ENCODE results near the gene LAIR2. TPM values are rescaled to one million over a fixed set of nuclear protein-coding genes. Genes with fewer than 3 reads are reported as not detected.
A peak's percentile ranks its signal among the peaks of the same experiment; 100 is the strongest.

Gene LAIR2
- total and polyA plus RNA-seq, 2 experiments from 2014 or later: not detected

- H4K20me1 ChIP-seq (replicated peaks; ENCODE audit: insufficient read depth): no peaks in the 10 kb centered on the region; the same call in 1 of the 2 replicates
- Mint-ChIP-seq H3K4me3 (peak overlapping the region; percentile 58), H3K27ac (no peak overlapping the region), H3K27me3 (ENCODE audit: insufficient read depth, low read depth, poor library complexity) (peaks cover 31% of the 10 kb centered on the region), H3K9me3 (no peaks in the 10 kb centered on the region), H3K4me1 (peaks cover 21% of the 10 kb centered on the region), H3K36me3 (ENCODE audit: low read depth) (no peaks in the 10 kb centered on the region; the same call in 2 of the 3 replicates)
- H3K4me1 ChIP-seq (ENCODE audit: insufficient read depth): peaks cover 17% of the 10 kb centered on the region
- H3K36me3 ChIP-seq (ENCODE audit: insufficient read depth): no peaks in the 10 kb centered on the region
- DNase-seq (ENCODE audit: low spot score) (no peak), ATAC-seq (no peak)
- H2AFZ ChIP-seq: no peak overlapping the region
- H3F3A ChIP-seq (replicated peaks; ENCODE audit: low read depth): 0 out of 2 replicates have a peak, but pooled peaks cover 3% of the 10 kb centered on the region
- H3K9me2 ChIP-seq (ENCODE audit: insufficient read depth): no peaks in the 10 kb centered on the region
- peak overlapping the region; percentile 84 for H3K4me2 ChIP-seq
- H3K27ac ChIP-seq (ENCODE audit: low read depth): no peak overlapping the region
- TF ChIP-seq POLR2AphosphoS5 (IDR thresholded peaks at IDR 0.05; ENCODE audit: low read depth) (no peak), REST (IDR thresholded peaks at IDR 0.05; ENCODE audit: unreplicated experiment) (no peak), STAT1 (IDR thresholded peaks at IDR 0.05; ENCODE audit: unreplicated experiment) (no peak), ZNF114 (CRISPR knock-in tag; IDR thresholded peaks at IDR 0.05) (no peak), CTCF (conservative IDR thresholded peaks at IDR 0.05; ENCODE audit: low read depth in 2 of 2) (no peak), EZH2 (IDR thresholded peaks at IDR 0.05; ENCODE audit: low read depth, unreplicated experiment) (no peak), NANOG (IDR thresholded peaks at IDR 0.05; ENCODE audit: borderline replicate concordance) (no peak), EZH2phosphoT487 (IDR thresholded peaks at IDR 0.05; ENCODE audit: unreplicated experiment) (no peak), CREB1 (CRISPR knock-in tag; IDR thresholded peaks at IDR 0.05; ENCODE audit: low read depth) (no peak), ETS1 (IDR thresholded peaks at IDR 0.05) (no peak), JUNB (IDR thresholded peaks at IDR 0.05; ENCODE audit: unreplicated experiment) (no peak), ZNF331 (CRISPR knock-in tag; IDR thresholded peaks at IDR 0.05; ENCODE audit: low read depth) (no peak)
- TF ChIP-seq, protein P1, sequence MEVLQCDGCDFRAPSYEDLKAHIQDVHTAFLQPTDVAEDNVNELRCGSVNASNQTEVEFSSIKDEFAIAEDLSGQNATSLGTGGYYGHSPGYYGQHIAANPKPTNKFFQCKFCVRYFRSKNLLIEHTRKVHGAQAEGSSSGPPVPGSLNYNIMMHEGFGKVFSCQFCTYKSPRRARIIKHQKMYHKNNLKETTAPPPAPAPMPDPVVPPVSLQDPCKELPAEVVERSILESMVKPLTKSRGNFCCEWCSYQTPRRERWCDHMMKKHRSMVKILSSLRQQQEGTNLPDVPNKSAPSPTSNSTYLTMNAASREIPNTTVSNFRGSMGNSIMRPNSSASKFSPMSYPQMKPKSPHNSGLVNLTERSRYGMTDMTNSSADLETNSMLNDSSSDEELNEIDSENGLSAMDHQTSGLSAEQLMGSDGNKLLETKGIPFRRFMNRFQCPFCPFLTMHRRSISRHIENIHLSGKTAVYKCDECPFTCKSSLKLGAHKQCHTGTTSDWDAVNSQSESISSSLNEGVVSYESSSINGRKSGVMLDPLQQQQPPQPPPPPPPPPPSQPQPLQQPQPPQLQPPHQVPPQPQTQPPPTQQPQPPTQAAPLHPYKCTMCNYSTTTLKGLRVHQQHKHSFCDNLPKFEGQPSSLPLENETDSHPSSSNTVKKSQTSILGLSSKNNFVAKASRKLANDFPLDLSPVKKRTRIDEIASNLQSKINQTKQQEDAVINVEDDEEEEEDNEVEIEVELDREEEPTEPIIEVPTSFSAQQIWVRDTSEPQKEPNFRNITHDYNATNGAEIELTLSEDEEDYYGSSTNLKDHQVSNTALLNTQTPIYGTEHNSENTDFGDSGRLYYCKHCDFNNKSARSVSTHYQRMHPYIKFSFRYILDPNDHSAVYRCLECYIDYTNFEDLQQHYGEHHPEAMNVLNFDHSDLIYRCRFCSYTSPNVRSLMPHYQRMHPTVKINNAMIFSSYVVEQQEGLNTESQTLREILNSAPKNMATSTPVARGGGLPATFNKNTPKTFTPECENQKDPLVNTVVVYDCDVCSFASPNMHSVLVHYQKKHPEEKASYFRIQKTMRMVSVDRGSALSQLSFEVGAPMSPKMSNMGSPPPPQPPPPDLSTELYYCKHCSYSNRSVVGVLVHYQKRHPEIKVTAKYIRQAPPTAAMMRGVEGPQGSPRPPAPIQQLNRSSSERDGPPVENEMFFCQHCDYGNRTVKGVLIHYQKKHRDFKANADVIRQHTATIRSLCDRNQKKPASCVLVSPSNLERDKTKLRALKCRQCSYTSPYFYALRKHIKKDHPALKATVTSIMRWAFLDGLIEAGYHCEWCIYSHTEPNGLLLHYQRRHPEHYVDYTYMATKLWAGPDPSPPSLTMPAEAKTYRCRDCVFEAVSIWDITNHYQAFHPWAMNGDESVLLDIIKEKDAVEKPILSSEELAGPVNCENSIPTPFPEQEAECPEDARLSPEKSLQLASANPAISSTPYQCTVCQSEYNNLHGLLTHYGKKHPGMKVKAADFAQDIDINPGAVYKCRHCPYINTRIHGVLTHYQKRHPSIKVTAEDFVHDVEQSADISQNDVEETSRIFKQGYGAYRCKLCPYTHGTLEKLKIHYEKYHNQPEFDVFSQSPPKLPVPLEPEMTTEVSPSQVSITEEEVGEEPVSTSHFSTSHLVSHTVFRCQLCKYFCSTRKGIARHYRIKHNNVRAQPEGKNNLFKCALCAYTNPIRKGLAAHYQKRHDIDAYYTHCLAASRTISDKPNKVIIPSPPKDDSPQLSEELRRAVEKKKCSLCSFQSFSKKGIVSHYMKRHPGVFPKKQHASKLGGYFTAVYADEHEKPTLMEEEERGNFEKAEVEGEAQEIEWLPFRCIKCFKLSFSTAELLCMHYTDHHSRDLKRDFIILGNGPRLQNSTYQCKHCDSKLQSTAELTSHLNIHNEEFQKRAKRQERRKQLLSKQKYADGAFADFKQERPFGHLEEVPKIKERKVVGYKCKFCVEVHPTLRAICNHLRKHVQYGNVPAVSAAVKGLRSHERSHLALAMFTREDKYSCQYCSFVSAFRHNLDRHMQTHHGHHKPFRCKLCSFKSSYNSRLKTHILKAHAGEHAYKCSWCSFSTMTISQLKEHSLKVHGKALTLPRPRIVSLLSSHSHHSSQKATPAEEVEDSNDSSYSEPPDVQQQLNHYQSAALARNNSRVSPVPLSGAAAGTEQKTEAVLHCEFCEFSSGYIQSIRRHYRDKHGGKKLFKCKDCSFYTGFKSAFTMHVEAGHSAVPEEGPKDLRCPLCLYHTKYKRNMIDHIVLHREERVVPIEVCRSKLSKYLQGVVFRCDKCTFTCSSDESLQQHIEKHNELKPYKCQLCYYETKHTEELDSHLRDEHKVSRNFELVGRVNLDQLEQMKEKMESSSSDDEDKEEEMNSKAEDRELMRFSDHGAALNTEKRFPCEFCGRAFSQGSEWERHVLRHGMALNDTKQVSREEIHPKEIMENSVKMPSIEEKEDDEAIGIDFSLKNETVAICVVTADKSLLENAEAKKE (CRISPR knock-in tag; IDR thresholded peaks at IDR 0.05): no peak
- H3K79me2 ChIP-seq (replicated peaks; ENCODE audit: insufficient read depth): no peaks in the 10 kb centered on the region; the same call in 1 of the 2 replicates
- peak overlapping the region; percentile 60 for H3K4me3 ChIP-seq
- H3K27me3 ChIP-seq (ENCODE audit: insufficient read depth): peaks cover 40% of the 10 kb centered on the region
Measured at GRCh38 chr19:54470276-54470887, 32.2 kb upstream of the LAIR2 start.
